Embryonic facial prominence (tissue), 1 donor: ENCODE results near the gene E2F8.

ENCODE experiments used
- DNase-seq: peaks from one replicate; pipeline ENCODE4 v3.0.0-alpha.2; 2016; ENCODE audit errors: extremely low spot score

E2F8 gene

DNA sequence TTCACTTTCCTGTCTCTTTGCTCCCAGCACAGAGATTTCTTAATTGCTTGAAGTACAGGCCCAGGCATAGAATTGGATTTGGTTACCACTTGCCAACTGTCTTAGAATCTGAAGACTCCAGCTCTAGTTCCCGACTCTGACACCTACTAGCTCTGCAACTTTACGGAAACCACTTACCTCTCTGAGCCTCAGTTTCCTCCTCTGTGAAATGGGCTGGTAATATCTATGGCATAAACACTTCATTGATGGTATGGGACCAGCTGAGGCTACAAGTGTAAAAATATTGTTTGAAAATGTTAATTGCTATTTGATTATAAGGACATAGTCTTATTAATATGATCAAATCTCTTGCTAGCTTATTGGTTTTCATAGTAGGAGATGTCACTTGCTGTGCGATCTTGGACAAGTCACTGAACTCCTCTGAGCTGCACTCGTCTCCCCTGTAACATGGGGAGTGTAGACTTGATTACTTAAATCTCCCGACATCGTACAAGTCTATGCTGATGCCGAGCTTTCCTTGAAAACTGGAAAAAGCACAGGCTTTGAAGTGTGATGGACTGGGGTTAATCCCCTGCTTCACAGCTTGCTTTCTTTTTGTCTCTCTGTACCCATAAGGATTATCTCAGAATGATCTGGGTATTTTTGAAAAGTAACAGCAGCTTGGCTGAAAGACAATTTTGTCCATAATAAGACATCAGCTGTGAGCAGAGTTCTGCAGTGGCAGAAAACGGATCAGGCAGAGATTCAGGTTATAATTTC, 11.8 kb upstream of the E2F8 start:
- no peak for DNase-seq

DNA sequence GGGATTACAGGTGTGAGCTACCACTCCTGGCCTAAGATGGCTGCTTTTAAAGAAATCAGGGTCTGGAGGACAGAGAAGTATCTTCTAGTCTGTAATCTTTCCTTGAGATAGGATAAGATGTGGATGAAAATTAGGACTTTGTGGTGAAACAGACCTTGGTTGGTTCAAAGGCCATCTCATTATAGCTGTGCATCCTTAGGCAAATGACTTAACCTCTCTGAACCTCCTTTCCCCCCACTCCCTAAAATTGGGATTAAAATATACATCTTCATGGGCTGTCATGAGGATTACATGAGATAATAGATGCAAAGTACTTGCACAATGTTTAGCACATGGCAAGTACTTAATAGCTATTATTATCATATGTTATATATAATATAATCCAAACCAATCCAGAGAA, 10.8 kb upstream of the E2F8 start:
- no peak for DNase-seq

DNA sequence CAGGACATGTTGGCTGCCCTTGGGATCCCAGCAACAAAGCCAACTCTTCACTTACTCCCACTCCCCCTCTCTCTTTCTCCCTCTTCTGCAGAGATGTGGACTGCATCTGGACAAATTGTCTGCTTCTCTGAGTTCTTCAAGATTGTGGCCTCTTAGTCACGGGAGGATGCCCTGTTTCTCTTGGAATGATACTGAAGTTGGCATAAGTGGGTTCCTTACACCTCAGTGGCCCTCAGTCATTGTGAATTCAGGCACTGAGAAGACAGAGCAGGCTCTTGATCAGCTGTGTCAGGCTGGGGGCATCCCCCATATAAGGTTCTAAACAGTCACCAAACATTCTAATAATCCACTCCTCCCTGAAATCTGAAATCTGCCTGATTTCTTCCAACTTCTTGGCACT, 6.1 kb upstream of the E2F8 start:
- no peak for DNase-seq

- no peak for DNase-seq
Observed at GRCh38 chr11:19245351-19245750, 4.6 kb upstream of the E2F8 start.

DNA sequence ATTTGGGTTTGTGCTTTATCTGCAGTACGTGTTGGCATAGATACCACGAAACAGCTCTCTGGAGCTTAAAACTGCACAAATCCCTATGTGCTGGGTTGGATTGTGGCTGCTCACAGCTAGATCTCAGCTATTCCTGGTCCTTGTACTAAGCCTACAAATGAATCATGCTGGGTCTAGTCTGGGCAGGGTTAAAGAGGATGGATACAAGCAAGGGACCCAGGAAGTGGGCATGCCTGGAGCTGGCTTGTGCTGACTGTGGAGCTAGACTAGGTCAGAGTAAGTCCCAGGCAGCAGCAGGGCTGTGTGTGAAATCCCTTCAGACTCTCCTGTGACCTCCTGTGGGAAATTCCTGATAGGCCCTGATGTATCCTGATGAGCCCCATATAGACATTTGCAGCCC, 3.9 kb upstream of the E2F8 start:
- DNase-seq = no peak

GRCh38 chr11:19244084-19244483, 3.3 kb upstream of the E2F8 start:
- DNase-seq = no peak

DNA sequence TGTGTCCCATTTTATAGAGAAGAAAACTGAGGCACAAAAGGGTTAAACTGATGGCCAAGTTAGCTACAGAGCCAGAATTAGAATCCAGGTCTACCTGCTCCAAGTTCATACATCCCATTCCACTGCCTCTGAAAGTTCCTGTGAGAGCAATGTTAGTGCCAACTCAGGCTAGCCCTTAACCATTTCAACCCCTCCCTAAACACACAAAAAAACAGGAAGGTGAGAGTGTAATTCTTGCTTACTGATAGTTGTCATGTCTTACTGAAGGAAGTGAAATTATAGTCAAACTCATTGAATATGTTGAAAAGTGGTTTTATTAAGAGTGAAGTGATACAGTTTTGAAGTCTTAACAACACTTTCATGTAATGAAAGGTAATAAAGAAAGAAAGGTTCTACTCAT, 2.9 kb upstream of the E2F8 start:
- DNase-seq = no peak

DNA sequence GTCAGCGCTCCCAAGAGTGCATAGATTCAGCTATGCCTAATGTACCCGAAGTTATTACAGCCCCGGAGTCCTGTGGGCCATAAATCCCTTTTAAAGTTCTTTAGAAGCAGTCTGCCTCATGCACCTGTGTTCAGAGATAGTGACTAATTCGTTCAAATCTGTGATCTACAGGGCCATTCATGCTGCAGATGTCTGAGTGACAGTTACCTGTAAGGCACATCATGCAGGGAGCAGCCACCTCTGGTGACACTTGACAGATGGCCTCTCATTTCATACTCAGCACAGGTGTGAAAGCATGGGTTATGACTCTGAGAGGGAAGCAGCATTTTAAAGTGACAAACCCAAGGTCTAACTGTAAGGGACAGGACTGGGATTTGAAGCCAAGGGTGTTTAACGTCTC, 2.4 kb upstream of the E2F8 start:
- no peak for DNase-seq

GRCh38 chr11:19242179-19242932, 1.6 kb upstream of the E2F8 start:
- no peak for DNase-seq

DNA sequence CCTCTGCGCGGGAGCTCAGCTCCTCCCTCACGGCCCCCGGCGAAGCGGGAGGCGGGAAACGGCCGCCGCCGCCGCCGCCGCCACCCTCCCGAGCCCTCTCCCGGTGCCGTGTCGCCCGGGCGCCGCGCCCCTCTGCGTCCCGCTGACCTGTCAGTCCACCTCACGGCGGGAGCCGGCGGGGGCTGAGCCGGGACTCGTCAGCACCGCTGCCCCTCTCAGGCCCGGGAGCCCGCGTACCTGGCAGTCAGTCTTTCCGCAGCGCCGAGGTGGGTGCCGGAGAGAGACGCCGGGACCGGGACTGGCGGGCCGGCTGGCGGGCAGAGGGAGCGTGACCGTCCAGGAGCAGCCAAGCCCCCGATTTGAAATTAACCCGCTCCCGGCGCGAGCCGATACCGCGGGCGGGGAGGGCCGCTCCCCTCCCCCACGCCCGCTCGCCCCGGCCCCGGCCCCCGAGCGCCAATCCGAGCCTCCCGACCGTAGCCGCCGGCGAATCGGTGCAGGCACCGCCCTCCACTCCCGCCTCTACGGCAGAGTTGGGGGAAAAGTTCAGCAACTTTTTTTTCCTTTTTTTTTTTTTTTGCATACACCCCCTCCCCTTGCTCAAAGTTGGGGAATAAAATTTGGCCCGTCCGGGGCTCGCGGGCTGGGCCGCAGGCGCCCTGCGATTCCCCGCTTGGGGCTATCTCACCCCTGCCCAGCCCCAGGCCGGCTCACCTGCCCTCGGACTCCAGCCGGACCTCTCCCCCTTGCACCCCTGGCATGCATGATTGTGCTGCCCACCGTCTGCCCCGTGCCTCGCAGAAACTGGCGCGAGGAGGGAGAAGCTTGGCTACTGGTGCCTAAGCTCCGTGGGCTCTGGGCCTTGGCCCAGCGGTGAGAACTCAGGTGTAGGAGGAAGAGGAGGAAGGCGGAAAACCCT, 774 bp upstream of the E2F8 start:
- no peak for DNase-seq

- no peak for DNase-seq
Observed at GRCh38 chr11:19239039-19239438, 1.7 kb downstream of the E2F8 start.

DNA sequence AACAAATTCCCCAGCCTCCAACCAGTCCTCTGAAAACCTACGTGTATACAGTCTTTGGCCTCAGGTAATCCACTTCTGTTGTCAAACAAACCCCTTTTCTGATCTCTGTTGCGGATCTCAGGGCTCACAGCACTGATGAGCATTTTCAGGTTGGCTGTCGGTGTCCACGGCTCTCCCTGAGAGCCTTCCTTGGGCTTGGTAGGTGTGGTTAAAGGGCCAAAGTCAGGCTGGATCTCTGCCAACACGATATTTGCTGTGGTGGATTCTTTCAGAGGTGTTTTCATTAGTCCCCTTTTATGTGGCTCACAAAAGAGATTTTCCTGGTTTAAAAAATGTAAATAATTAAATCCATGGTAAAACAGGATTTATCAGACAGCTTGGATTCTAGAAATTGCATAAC, 2.9 kb downstream of the E2F8 start:
- DNase-seq = no peak

- DNase-seq = no peak
Observed at GRCh38 chr11:19237381-19237780, 3.4 kb downstream of the E2F8 start.

DNA sequence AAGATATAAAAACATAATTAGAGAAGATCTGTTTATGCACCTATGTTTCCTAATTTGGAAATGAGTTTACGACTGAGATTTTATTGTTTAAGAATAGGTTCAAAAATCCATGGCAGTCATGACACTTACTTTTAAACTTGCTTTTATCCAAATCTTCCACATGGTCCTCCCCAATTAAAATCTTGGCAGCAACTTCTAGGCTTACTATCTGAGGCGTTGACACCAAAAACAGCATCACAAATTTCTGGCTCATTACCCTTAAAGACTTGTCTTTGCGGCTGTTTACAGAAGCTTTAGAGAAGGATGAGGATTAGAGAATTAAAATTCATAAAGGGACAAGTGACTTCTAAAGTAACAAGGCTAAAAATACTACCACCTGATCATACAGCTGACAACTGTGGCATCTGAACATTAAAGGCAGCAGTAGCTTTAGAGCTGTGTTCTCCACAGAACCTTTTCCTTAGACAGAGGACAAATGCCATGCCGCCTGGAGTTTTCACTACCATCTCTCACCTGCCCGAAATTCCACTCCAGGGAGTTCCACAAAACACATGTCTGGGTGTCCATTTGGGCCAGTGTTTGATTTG, 6.4 kb downstream of the E2F8 start:
- DNase-seq = no peak

- DNase-seq = no peak
Observed at GRCh38 chr11:19232910-19233503, 7.7 kb downstream of the E2F8 start.

- DNase-seq = no peak
Observed at GRCh38 chr11:19229671-19230070, 11.1 kb downstream of the E2F8 start.

DNA sequence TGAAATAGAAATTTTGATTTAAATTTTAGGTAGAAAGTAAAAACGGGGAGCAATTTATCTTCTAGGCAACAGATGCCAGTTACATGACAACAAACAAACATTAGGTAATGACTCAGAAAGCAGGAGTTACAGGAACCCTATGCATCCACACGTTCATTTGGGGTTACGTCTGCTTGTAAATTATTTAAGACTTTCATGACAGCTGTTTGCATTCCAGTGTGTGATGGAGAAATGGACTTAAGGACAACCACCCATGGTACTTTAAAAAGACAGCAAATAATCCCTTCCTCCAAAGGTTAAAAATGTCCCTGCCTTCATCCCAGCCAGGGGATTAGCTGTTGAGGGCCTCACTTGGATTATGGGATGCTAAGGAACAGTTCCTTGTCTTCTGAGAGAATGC, 11.8 kb downstream of the E2F8 start:
- DNase-seq = no peak

GRCh38 chr11:19226378-19227195, 14.2 kb downstream of the E2F8 start:
- no peak for DNase-seq

GRCh38 chr11:19225581-19225980, 15.2 kb downstream of the E2F8 start:
- DNase-seq = no peak

GRCh38 chr11:19225123-19225522, 15.6 kb downstream of the E2F8 start:
- no peak for DNase-seq
